WTC11 (cell line): ENCODE data around the gene STPG2. TPM values are rescaled to one million over a fixed set of nuclear protein-coding genes. Genes with fewer than 3 reads are reported as not detected.

Source experiments
- ATAC-seq: fragments of 200-7000 bp; cut with Tn5 transposase; 2 replicates; pipeline ENCODE4 v1.10.0; 2021; ENCODE audit warnings: mild to moderate bottlenecking, moderate library complexity
- CTCF ChIA-PET: fragments of 300-600 bp; sonication (Branson Sonifier 250); formaldehyde crosslinking; loops from one replicate; lab custom pipeline; 2021; ENCODE audit warnings: antibody characterized with exemption; lab: Charles Lee
- POLR2A ChIA-PET: fragments of 350-600 bp; sonication (Branson Sonifier 250); formaldehyde crosslinking; loops from one replicate; lab custom pipeline; 2021; ENCODE audit warnings: antibody characterized with exemption; lab: Charles Lee
- DNase-seq: peaks from one replicate; pipeline ENCODE4 v3.0.0; 2021; ENCODE audit warnings: low spot score
- H3K27ac Mint-ChIP-seq: 2 replicates; pipeline ENCODE4 v1.8.0; 2021; ENCODE audit warnings: mixed read lengths
- H3K27me3 Mint-ChIP-seq: 2 replicates; pipeline ENCODE4 v1.8.0; 2021; ENCODE audit warnings: low read depth, mild to moderate bottlenecking, moderate library complexity, mixed read lengths
- H3K36me3 Mint-ChIP-seq: 2 replicates; pipeline ENCODE4 v1.8.0; 2021; ENCODE audit warnings: mixed read lengths
- H3K4me1 Mint-ChIP-seq: 2 replicates; pipeline ENCODE4 v1.8.0; 2022; ENCODE audit warnings: mixed read lengths
- H3K4me3 Mint-ChIP-seq: 2 replicates; pipeline ENCODE4 v1.8.0; 2021; ENCODE audit warnings: mild to moderate bottlenecking, moderate library complexity, mixed read lengths
- H3K9me3 Mint-ChIP-seq: 2 replicates; pipeline ENCODE4 v1.8.0; 2021; ENCODE audit warnings: mixed read lengths
- ARID4B ChIP-seq: sonication (generic); formaldehyde crosslinking; IDR thresholded peaks from 2 replicates; pipeline ENCODE4 v1.8.0; 2023; ENCODE audit warnings: missing genetic modification reagents, mild to moderate bottlenecking, borderline replicate concordance
- ATF1 ChIP-seq: sonication (generic); formaldehyde crosslinking; IDR thresholded peaks from 2 replicates; pipeline ENCODE4 v1.8.1; 2023; ENCODE audit warnings: mild to moderate bottlenecking, moderate library complexity, missing genetic modification reagents
- CBFB ChIP-seq: sonication (generic); formaldehyde crosslinking; IDR thresholded peaks from 2 replicates; pipeline ENCODE4 v1.8.1; 2022; ENCODE audit warnings: mild to moderate bottlenecking, low read depth, missing genetic modification reagents
- E2F5 ChIP-seq: sonication (generic); formaldehyde crosslinking; IDR thresholded peaks from 2 replicates; pipeline ENCODE4 v1.8.1; 2022; ENCODE audit warnings: mild to moderate bottlenecking, moderate library complexity, missing genetic modification reagents
- ELF4 ChIP-seq: sonication (generic); formaldehyde crosslinking; IDR thresholded peaks from 2 replicates; pipeline ENCODE4 v1.8.1; 2022; ENCODE audit warnings: low read depth, mild to moderate bottlenecking, moderate library complexity, missing genetic modification reagents
- EMX1 ChIP-seq: fragments of 250-450 bp; sonication (Bioruptor Pico); IDR thresholded peaks from 2 replicates; pipeline ENCODE4 v1.8.0; 2021; ENCODE audit warnings: mild to moderate bottlenecking
- HMGA2 ChIP-seq: fragments of 250-450 bp; sonication (Bioruptor Pico); IDR thresholded peaks from 2 replicates; pipeline ENCODE4 v1.4.0; 2021; ENCODE audit warnings: mild to moderate bottlenecking, moderate library complexity
- IRF2 ChIP-seq: sonication (generic); formaldehyde crosslinking; IDR thresholded peaks from 2 replicates; pipeline ENCODE4 v1.8.0; 2022; ENCODE audit warnings: low read depth, missing genetic modification reagents, borderline replicate concordance
- NFATC4 ChIP-seq: fragments of 250-450 bp; sonication (Bioruptor Pico); IDR thresholded peaks from 2 replicates; pipeline ENCODE4 v1.9.0; 2021; ENCODE audit warnings: mild to moderate bottlenecking
- NFYB ChIP-seq: sonication (generic); formaldehyde crosslinking; conservative IDR thresholded peaks from 2 replicates; pipeline ENCODE4 v1.8.0; 2022; ENCODE audit warnings: low read depth, missing genetic modification reagents
- NR3C1 ChIP-seq: sonication (generic); formaldehyde crosslinking; conservative IDR thresholded peaks from 2 replicates; pipeline ENCODE4 v1.8.1; 2023; ENCODE audit warnings: low read depth, mild to moderate bottlenecking, missing genetic modification reagents
- RELA ChIP-seq: sonication (generic); formaldehyde crosslinking; IDR thresholded peaks from 2 replicates; pipeline ENCODE4 v1.8.1; 2022; ENCODE audit warnings: missing genetic modification reagents, mild to moderate bottlenecking, borderline replicate concordance
- RORB ChIP-seq: fragments of 250-450 bp; sonication (Bioruptor Pico); IDR thresholded peaks from 2 replicates; pipeline ENCODE4 v1.9.0; 2021; ENCODE audit warnings: mild to moderate bottlenecking
- ZBTB43 ChIP-seq: sonication (generic); formaldehyde crosslinking; IDR thresholded peaks from 2 replicates; pipeline ENCODE4 v1.8.1; 2023; ENCODE audit warnings: mild to moderate bottlenecking, missing genetic modification reagents
- ZNF425 ChIP-seq: fragments of 250-450 bp; sonication (Bioruptor Pico); conservative IDR thresholded peaks from 2 replicates; pipeline ENCODE4 v1.9.0; 2021; ENCODE audit warnings: mild to moderate bottlenecking
- total RNA-seq: library from RNA; stranded (reverse); gene quantifications from 3 replicates; pipeline ENCODE4 v1.2.3, GENCODE V29; 2021
- TF ChIP-seq, protein P1 (sequence below): fragments of 250-450 bp; sonication (Bioruptor Pico); IDR thresholded peaks from 2 replicates; pipeline ENCODE4 v1.8.0; 2021; ENCODE audit warnings: mild to moderate bottlenecking
- TF ChIP-seq, protein P2 (sequence below): sonication (generic); formaldehyde crosslinking; IDR thresholded peaks from 2 replicates; pipeline ENCODE4 v1.8.1; 2023; ENCODE audit warnings: mild to moderate bottlenecking, missing genetic modification reagents, borderline replicate concordance
- TF ChIP-seq, protein P3 (sequence below): sonication (generic); formaldehyde crosslinking; conservative IDR thresholded peaks from 2 replicates; pipeline ENCODE4 v1.8.1; 2022; ENCODE audit warnings: mild to moderate bottlenecking, missing genetic modification reagents

The STPG2 gene
- total RNA-seq, 1 experiment from 2014 or later: 0.17 TPM

GRCh38 chr4:97525236-97525635, 618.0 kb downstream of the STPG2 start (continued):
- no peak for TF ChIP-seq ARID4B
- TF ChIP-seq, protein P1, sequence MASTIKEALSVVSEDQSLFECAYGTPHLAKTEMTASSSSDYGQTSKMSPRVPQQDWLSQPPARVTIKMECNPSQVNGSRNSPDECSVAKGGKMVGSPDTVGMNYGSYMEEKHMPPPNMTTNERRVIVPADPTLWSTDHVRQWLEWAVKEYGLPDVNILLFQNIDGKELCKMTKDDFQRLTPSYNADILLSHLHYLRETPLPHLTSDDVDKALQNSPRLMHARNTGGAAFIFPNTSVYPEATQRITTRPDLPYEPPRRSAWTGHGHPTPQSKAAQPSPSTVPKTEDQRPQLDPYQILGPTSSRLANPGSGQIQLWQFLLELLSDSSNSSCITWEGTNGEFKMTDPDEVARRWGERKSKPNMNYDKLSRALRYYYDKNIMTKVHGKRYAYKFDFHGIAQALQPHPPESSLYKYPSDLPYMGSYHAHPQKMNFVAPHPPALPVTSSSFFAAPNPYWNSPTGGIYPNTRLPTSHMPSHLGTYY (CRISPR knock-in tag): no peak
- TF ChIP-seq, protein P2, sequence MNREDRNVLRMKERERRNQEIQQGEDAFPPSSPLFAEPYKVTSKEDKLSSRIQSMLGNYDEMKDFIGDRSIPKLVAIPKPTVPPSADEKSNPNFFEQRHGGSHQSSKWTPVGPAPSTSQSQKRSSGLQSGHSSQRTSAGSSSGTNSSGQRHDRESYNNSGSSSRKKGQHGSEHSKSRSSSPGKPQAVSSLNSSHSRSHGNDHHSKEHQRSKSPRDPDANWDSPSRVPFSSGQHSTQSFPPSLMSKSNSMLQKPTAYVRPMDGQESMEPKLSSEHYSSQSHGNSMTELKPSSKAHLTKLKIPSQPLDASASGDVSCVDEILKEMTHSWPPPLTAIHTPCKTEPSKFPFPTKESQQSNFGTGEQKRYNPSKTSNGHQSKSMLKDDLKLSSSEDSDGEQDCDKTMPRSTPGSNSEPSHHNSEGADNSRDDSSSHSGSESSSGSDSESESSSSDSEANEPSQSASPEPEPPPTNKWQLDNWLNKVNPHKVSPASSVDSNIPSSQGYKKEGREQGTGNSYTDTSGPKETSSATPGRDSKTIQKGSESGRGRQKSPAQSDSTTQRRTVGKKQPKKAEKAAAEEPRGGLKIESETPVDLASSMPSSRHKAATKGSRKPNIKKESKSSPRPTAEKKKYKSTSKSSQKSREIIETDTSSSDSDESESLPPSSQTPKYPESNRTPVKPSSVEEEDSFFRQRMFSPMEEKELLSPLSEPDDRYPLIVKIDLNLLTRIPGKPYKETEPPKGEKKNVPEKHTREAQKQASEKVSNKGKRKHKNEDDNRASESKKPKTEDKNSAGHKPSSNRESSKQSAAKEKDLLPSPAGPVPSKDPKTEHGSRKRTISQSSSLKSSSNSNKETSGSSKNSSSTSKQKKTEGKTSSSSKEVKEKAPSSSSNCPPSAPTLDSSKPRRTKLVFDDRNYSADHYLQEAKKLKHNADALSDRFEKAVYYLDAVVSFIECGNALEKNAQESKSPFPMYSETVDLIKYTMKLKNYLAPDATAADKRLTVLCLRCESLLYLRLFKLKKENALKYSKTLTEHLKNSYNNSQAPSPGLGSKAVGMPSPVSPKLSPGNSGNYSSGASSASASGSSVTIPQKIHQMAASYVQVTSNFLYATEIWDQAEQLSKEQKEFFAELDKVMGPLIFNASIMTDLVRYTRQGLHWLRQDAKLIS (CRISPR knock-in tag): no peak

GRCh38 chr4:97517939-97518338, 625.3 kb downstream of the STPG2 start:
- Mint-ChIP-seq H3K27me3 (no peaks in the 10 kb centered on the region; the same call in 1 of the 2 replicates), H3K4me3 (no peak overlapping the region), H3K36me3 (no peaks in the 10 kb centered on the region), H3K4me1 (peaks cover 3% of the 10 kb centered on the region), H3K27ac (no peak overlapping the region), H3K9me3 (no peaks in the 10 kb centered on the region)
- ATAC-seq (no peak), DNase-seq (no peak)
- ChIA-PET POLR2A (no interaction called here), CTCF (no interaction called here)
- no peak for TF ChIP-seq RELA
- TF ChIP-seq IRF2 (CRISPR knock-in tag): no peak
- TF ChIP-seq E2F5 (CRISPR knock-in tag): no peak
- TF ChIP-seq, protein P3, sequence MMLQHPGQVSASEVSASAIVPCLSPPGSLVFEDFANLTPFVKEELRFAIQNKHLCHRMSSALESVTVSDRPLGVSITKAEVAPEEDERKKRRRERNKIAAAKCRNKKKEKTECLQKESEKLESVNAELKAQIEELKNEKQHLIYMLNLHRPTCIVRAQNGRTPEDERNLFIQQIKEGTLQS (CRISPR knock-in tag): no peak
- TF ChIP-seq ATF1 (CRISPR knock-in tag): no peak

GRCh38 chr4:97513917-97514316, 629.4 kb downstream of the STPG2 start:
- Mint-ChIP-seq H3K27ac (no peak overlapping the region), H3K4me1 (peaks cover 4% of the 10 kb centered on the region), H3K4me3 (no peak overlapping the region), H3K27me3 (no peaks in the 10 kb centered on the region), H3K36me3 (no peaks in the 10 kb centered on the region), H3K9me3 (no peaks in the 10 kb centered on the region)
- no peak for DNase-seq
- ChIA-PET CTCF (no interaction called here), POLR2A (no interaction called here)
- no peak for ATAC-seq
- TF ChIP-seq NR3C1 (CRISPR knock-in tag): no peak
- no peak for TF ChIP-seq CBFB (CRISPR knock-in tag)
- TF ChIP-seq EMX1 (CRISPR knock-in tag): no peak
- no peak for TF ChIP-seq NFYB (CRISPR knock-in tag)
- no peak for TF ChIP-seq ZBTB43 (CRISPR knock-in tag)
- no peak for TF ChIP-seq ELF4 (CRISPR knock-in tag)
- no peak for TF ChIP-seq IRF2 (CRISPR knock-in tag)
- TF ChIP-seq ZNF425 (CRISPR knock-in tag): no peak
- no peak for TF ChIP-seq NFATC4 (CRISPR knock-in tag)
- TF ChIP-seq HMGA2 (CRISPR knock-in tag): no peak
- TF ChIP-seq RORB (CRISPR knock-in tag): no peak
